Hepatocyte (in vitro differentiated cells): ENCODE results near the gene CSMD2. TPM values are rescaled to one million over a fixed set of nuclear protein-coding genes. Genes with fewer than 3 reads are reported as not detected.
A peak's percentile ranks its signal among the peaks of the same experiment; 100 is the strongest.

Experiments used
- DNase-seq: peaks from one replicate; pipeline ENCODE4 v3.0.0-alpha.2; 2016; ENCODE audit warnings: low spot score
- H2AFZ ChIP-seq: fragments of 200-600 bp; sonication (generic); 2 replicates; pipeline ENCODE4 v1.6.0; 2016; ENCODE audit warnings: antibody characterized with exemption, mild to moderate bottlenecking
- H3K27ac ChIP-seq: fragments of 200-600 bp; sonication (generic); 2 replicates; pipeline ENCODE4 v1.5.1; 2016; ENCODE audit warnings: mild to moderate bottlenecking
- H3K27me3 ChIP-seq: fragments of 200-600 bp; sonication (generic); 2 replicates; pipeline ENCODE4 v1.6.1; 2016
- H3K36me3 ChIP-seq: fragments of 200-600 bp; sonication (generic); replicated peaks from 2 replicates; pipeline ENCODE4 v1.5.1; 2016; ENCODE audit warnings: low read depth; ENCODE audit not compliant: insufficient read depth
- H3K4me1 ChIP-seq: fragments of 200-600 bp; sonication (generic); 2 replicates; pipeline ENCODE4 v1.5.1; 2016; ENCODE audit warnings: mild to moderate bottlenecking, moderate library complexity; ENCODE audit not compliant: insufficient read depth
- H3K4me2 ChIP-seq: fragments of 200-600 bp; sonication (generic); 2 replicates; pipeline ENCODE4 v1.6.0; 2016
- H3K4me3 ChIP-seq: fragments of 200-600 bp; sonication (generic); 2 replicates; pipeline ENCODE4 v1.5.1; 2016; ENCODE audit warnings: mild to moderate bottlenecking
- H3K79me2 ChIP-seq: fragments of 200-600 bp; sonication (generic); 2 replicates; pipeline ENCODE4 v1.6.0; 2017; ENCODE audit warnings: mild to moderate bottlenecking
- H3K9me2 ChIP-seq: fragments of 200-600 bp; sonication (generic); replicated peaks from 2 replicates; pipeline ENCODE4 v1.6.0; 2017; ENCODE audit warnings: mild to moderate bottlenecking; ENCODE audit not compliant: insufficient read depth
- H3K9me3 ChIP-seq: fragments of 200-600 bp; sonication (generic); 2 replicates; pipeline ENCODE4 v1.5.1; 2016; ENCODE audit warnings: low read depth, mild to moderate bottlenecking
- H4K20me1 ChIP-seq: fragments of 200-600 bp; sonication (generic); 2 replicates; pipeline ENCODE4 v1.6.0; 2016; ENCODE audit warnings: mild to moderate bottlenecking; ENCODE audit not compliant: insufficient read depth, poor library complexity, severe bottlenecking
- EZH2 ChIP-seq: fragments of 200-600 bp; sonication (generic); IDR thresholded peaks from 2 replicates; pipeline ENCODE4 v1.6.1; 2016; ENCODE audit warnings: antibody characterized with exemption, mild to moderate bottlenecking, borderline replicate concordance
- EZH2phosphoT487 ChIP-seq: fragments of 200-600 bp; sonication (generic); IDR thresholded peaks from one replicate; pipeline ENCODE4 v1.6.1; 2018; ENCODE audit warnings: antibody characterized with exemption, mild to moderate bottlenecking, low read depth, moderate library complexity; ENCODE audit not compliant: unreplicated experiment, severe bottlenecking
- WGBS: methylation state at CpG from one replicate; pipeline ENCODE4 v1.1.6; 2016; ENCODE audit warnings: low lambda C conversion rate; ENCODE audit errors: missing lambda C conversion rate; 5-methylcytosine and 5-hydroxymethylcytosine counted together
- polyA plus RNA-seq: library from polyadenylated mRNA; unstranded; fragments of >200 nt; fragmentation: Nextera tagmentation; extraction: Ambion mirVana; gene quantifications from 2 replicates; pipeline ENCODE4 v1.2.1, GENCODE V29; 2016
- total RNA-seq: library from RNA; depleted of rRNA; stranded (reverse); fragments of >200 nt; gene quantifications from 2 replicates; pipeline ENCODE4 v1.2.3, GENCODE V29; 2014
- TF ChIP-seq, protein P1 (sequence below): fragments of 200-600 bp; sonication (generic); IDR thresholded peaks from 2 replicates; pipeline ENCODE4 v1.5.1; 2016; ENCODE audit warnings: antibody characterized with exemption, mild to moderate bottlenecking; ENCODE audit not compliant: poor library complexity

CSMD2 gene
- total and polyA plus RNA-seq, 2 experiments from 2014 or later, result 0.10 to 0.37 TPM

DNA sequence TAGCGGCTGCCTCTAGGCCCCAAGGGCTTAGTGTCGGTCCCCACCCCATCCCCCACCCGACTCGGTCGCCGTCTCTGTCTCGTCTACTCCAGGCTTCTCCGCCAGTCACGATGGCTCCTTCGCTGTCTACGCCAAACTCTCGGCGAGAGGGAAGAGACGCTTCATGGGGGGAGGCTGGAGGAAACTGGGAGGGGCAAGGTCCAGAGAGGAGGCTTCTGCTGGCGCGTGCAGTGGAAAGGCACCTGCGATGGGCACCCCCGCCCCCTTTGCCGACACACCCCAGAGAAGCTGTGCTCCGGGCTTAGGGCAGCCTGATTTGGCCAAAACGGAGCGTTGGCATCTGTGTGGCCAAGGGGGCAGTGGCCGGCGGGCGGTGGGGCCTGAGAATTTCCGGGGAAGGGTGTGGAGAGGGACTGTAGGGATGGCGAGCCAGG lies 1.2 kb upstream of the CSMD2 start:
- DNase-seq, result no peak
- H3K9me3 ChIP-seq, result no peaks in the 10 kb centered on the region
- H3K27ac ChIP-seq, result no peak overlapping the region
- H4K20me1 ChIP-seq, result no peaks in the 10 kb centered on the region
- H3K79me2 ChIP-seq, result no peaks in the 10 kb centered on the region
- no peaks in the 10 kb centered on the region for H3K36me3 ChIP-seq
- H3K4me3 ChIP-seq, result no peak overlapping the region
- TF ChIP-seq EZH2 (peak; percentile 45), EZH2phosphoT487 (no peak)
- TF ChIP-seq, protein P1, sequence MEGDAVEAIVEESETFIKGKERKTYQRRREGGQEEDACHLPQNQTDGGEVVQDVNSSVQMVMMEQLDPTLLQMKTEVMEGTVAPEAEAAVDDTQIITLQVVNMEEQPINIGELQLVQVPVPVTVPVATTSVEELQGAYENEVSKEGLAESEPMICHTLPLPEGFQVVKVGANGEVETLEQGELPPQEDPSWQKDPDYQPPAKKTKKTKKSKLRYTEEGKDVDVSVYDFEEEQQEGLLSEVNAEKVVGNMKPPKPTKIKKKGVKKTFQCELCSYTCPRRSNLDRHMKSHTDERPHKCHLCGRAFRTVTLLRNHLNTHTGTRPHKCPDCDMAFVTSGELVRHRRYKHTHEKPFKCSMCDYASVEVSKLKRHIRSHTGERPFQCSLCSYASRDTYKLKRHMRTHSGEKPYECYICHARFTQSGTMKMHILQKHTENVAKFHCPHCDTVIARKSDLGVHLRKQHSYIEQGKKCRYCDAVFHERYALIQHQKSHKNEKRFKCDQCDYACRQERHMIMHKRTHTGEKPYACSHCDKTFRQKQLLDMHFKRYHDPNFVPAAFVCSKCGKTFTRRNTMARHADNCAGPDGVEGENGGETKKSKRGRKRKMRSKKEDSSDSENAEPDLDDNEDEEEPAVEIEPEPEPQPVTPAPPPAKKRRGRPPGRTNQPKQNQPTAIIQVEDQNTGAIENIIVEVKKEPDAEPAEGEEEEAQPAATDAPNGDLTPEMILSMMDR, result no peak
- H3K4me2 ChIP-seq, result peak overlapping the region; percentile 96
- H3K27me3 ChIP-seq, result peaks cover 96% of the 10 kb centered on the region
- no peaks in the 10 kb centered on the region for H3K9me2 ChIP-seq
- WGBS, result under 1% methylated on average over 21 of the region's 27 CpGs
- no peak overlapping the region for H2AFZ ChIP-seq
- H3K4me1 ChIP-seq, result peaks cover 20% of the 10 kb centered on the region

DNA sequence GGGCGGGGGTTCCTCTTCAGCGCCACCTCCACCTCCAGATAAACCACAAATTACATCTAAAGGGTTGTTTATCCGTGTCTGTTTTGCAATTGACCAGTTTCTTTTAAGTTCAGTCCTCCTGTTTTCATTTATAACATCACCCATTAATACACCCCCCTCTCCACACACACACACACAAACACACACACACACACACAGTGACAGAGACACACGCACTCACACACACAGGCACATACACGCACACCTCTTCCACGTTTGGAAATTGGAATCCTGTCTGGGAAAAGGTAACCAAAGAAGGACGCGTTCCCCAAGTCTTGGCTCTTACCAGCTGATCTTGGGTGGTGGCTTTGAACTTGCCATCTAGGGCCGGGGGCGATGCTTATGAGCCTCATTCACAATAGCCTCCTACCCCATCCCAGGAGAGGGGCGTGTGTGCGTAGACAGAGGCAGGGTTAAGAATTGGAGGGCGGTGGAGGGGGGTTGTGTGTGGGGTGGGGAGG lies 442 bp upstream of the CSMD2 start:
- Histone ChIP-seq H3K27ac (no peak overlapping the region), H3K4me2 (peak overlapping the region; percentile 96), H3K27me3 (peaks cover 96% of the 10 kb centered on the region), H3K9me3 (no peaks in the 10 kb centered on the region), H3K9me2 (no peaks in the 10 kb centered on the region), H3K79me2 (no peaks in the 10 kb centered on the region), H3K4me1 (peaks cover 20% of the 10 kb centered on the region), H2AFZ (no peak overlapping the region), H3K36me3 (no peaks in the 10 kb centered on the region), H4K20me1 (no peaks in the 10 kb centered on the region), H3K4me3 (peak overlapping the region; percentile 33)
- WGBS, result 4% methylated on average over 13 of the region's 13 CpGs
- no peak for TF ChIP-seq EZH2
- TF ChIP-seq, protein P1, result no peak
- no peak for TF ChIP-seq EZH2phosphoT487
- no peak for DNase-seq

DNA sequence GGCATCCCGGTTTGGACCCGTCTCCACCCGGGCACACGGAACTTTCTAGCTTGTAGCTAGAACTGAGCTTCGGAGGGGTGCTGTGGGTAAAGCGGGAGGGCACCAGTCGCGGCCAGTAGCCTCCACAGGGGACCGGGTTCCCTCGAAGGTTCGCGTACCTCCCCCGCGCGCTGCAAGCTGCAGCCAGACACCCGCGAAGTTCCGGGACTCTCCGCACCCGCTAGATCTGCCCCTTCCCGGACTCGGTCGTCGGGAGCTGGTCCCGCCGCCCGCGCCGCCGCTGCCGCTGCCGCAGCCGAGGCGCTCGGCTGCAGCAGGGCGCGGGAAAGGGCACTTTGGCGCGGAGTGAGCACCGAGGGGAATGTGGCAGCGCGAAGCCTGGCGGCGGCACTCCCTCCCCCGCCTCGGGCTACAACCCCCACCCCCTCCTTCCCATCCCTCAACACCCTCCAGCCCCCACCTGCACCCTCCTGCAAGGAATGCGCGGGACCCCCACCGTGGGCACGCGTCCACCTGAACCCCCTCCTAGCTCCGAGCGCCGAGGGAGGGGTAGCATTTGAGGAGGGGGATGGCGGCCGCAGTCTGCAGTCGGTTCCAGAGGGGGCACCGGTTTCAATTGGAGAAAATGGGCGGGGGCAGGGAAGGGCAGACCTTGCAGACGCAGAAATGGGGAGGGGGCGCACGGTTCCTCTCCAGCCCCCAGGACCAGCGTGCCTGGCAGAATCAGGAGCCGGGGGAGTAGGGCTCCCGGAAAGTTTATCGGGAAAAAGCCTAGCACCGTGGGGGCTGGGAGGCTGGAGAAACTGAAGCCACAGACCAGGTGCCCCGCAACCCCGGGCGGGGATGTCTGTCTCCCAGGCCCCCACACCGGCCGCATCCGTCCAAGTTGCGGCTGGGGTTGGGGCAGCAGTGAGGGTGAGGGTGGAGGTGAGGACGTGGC lies 968 bp downstream of the CSMD2 start:
- H3K27me3 ChIP-seq, result peaks cover 90% of the 10 kb centered on the region
- 2% methylated on average over 48 of the region's 75 CpGs for WGBS
- no peaks in the 10 kb centered on the region for H3K79me2 ChIP-seq
- no peaks in the 10 kb centered on the region for H4K20me1 ChIP-seq
- H3K9me2 ChIP-seq, result no peaks in the 10 kb centered on the region
- peak; percentile 64 for TF ChIP-seq EZH2phosphoT487
- TF ChIP-seq, protein P1, result no peak
- peak; percentile 79 for TF ChIP-seq EZH2
- no peaks in the 10 kb centered on the region for H3K36me3 ChIP-seq
- H3K27ac ChIP-seq, result no peak overlapping the region
- H3K4me3 ChIP-seq, result peak overlapping the region; percentile 33
- H2AFZ ChIP-seq, result peak overlapping the region; percentile 42
- peak overlapping the region; percentile 96 for H3K4me2 ChIP-seq
- H3K9me3 ChIP-seq, result no peaks in the 10 kb centered on the region
- DNase-seq, result peak; percentile 19
- H3K4me1 ChIP-seq, result peaks cover 20% of the 10 kb centered on the region
